GM23338 (cell line): Measurements from ENCODE around the gene MED27. TPM values are rescaled to one million over a fixed set of nuclear protein-coding genes. Genes with fewer than 3 reads are reported as not detected.

Experiments used
- ATAC-seq: fragments of 200-7000 bp; cut with Tn5 transposase; 3 replicates; pipeline ENCODE4 v1.9.1; 2020
- DNase-seq: peaks from one replicate; pipeline ENCODE4 v3.0.0-alpha.2; 2015; ENCODE audit warnings: low spot score
- H2AFZ ChIP-seq: fragments of 200-600 bp; sonication (generic); 2 replicates; pipeline ENCODE4 v1.8.0; 2016; ENCODE audit warnings: antibody characterized with exemption, mild to moderate bottlenecking, moderate library complexity
- H3F3A ChIP-seq: fragments of 200-600 bp; sonication (generic); replicated peaks from 2 replicates; pipeline ENCODE4 v1.8.0; 2017; ENCODE audit warnings: antibody characterized with exemption, mixed run types, low read depth
- H3K27ac ChIP-seq: fragments of 200-600 bp; sonication (generic); 2 replicates; pipeline ENCODE4 v1.6.1; 2016; ENCODE audit warnings: low read depth
- H3K27me3 ChIP-seq: fragments of 200-600 bp; sonication (generic); 2 replicates; pipeline ENCODE4 v1.8.0; 2016; ENCODE audit warnings: mild to moderate bottlenecking, mixed run types, moderate library complexity; ENCODE audit not compliant: insufficient read depth
- H3K36me3 ChIP-seq: fragments of 200-600 bp; sonication (generic); 2 replicates; pipeline ENCODE4 v1.8.0; 2016; ENCODE audit warnings: mild to moderate bottlenecking; ENCODE audit not compliant: insufficient read depth
- H3K4me1 ChIP-seq: fragments of 200-600 bp; sonication (generic); 2 replicates; pipeline ENCODE4 v1.8.0; 2016; ENCODE audit warnings: mild to moderate bottlenecking, moderate library complexity; ENCODE audit not compliant: insufficient read depth
- H3K4me2 ChIP-seq: fragments of 200-600 bp; sonication (generic); 2 replicates; pipeline ENCODE4 v1.7.1; 2017; ENCODE audit warnings: mixed run types
- H3K4me3 ChIP-seq: fragments of 200-600 bp; sonication (generic); 2 replicates; pipeline ENCODE4 v1.6.1; 2016; ENCODE audit warnings: mixed run types
- H3K79me2 ChIP-seq: fragments of 200-600 bp; sonication (generic); replicated peaks from 2 replicates; pipeline ENCODE4 v1.8.0; 2017; ENCODE audit warnings: mild to moderate bottlenecking; ENCODE audit not compliant: insufficient read depth
- H3K9me2 ChIP-seq: fragments of 200-600 bp; sonication (generic); 2 replicates; pipeline ENCODE4 v1.8.0; 2017; ENCODE audit not compliant: insufficient read depth
- H4K20me1 ChIP-seq: fragments of 200-600 bp; sonication (generic); replicated peaks from 2 replicates; pipeline ENCODE4 v1.8.0; 2017; ENCODE audit warnings: mild to moderate bottlenecking; ENCODE audit not compliant: insufficient read depth
- H3K27ac Mint-ChIP-seq: 2 replicates; pipeline ENCODE4 v1.8.0; 2020; ENCODE audit warnings: inconsistent platforms, mild to moderate bottlenecking, moderate library complexity, mixed read lengths
- H3K27me3 Mint-ChIP-seq: 3 replicates; pipeline ENCODE4 v1.8.0; 2022; ENCODE audit warnings: low read depth, mild to moderate bottlenecking, moderate library complexity, mixed read lengths, inconsistent platforms; ENCODE audit not compliant: insufficient read depth, poor library complexity
- H3K36me3 Mint-ChIP-seq: 3 replicates; pipeline ENCODE4 v1.8.0; 2021; ENCODE audit warnings: low read depth, mild to moderate bottlenecking, inconsistent platforms, moderate library complexity, mixed read lengths
- H3K4me1 Mint-ChIP-seq: 3 replicates; pipeline ENCODE4 v1.8.0; 2020; ENCODE audit warnings: mild to moderate bottlenecking, inconsistent platforms, mixed read lengths
- H3K4me3 Mint-ChIP-seq: 3 replicates; pipeline ENCODE4 v1.8.0; 2021; ENCODE audit warnings: moderate library complexity, mild to moderate bottlenecking, inconsistent platforms, mixed read lengths
- H3K9me3 Mint-ChIP-seq: 3 replicates; pipeline ENCODE4 v1.8.0; 2020; ENCODE audit warnings: moderate library complexity, mild to moderate bottlenecking, inconsistent platforms, mixed read lengths
- CREB1 ChIP-seq: fragments of 250-450 bp; sonication (Bioruptor Pico); IDR thresholded peaks from 2 replicates; pipeline ENCODE4 v1.5.0; 2020; ENCODE audit warnings: low read depth, mild to moderate bottlenecking, moderate library complexity
- EZH2 ChIP-seq: fragments of 200-600 bp; sonication (generic); IDR thresholded peaks from one replicate; pipeline ENCODE4 v1.8.0; 2017; ENCODE audit warnings: antibody characterized with exemption, mild to moderate bottlenecking, low read depth; ENCODE audit not compliant: unreplicated experiment
- EZH2phosphoT487 ChIP-seq: fragments of 200-600 bp; sonication (generic); IDR thresholded peaks from one replicate; pipeline ENCODE4 v1.8.1; 2018; ENCODE audit warnings: antibody characterized with exemption; ENCODE audit not compliant: unreplicated experiment
- JUNB ChIP-seq: IDR thresholded peaks from one replicate; pipeline ENCODE4 v1.6.1; 2016; ENCODE audit warnings: antibody characterized with exemption; ENCODE audit not compliant: unreplicated experiment
- NANOG ChIP-seq: IDR thresholded peaks from 2 replicates; pipeline ENCODE4 v1.6.1; 2016; ENCODE audit warnings: antibody characterized with exemption, borderline replicate concordance
- POLR2AphosphoS5 ChIP-seq: IDR thresholded peaks from 2 replicates; pipeline ENCODE4 v1.6.1; 2016; ENCODE audit warnings: antibody characterized with exemption, low read depth
- STAT1 ChIP-seq: IDR thresholded peaks from one replicate; pipeline ENCODE4 v1.6.1; 2016; ENCODE audit warnings: antibody characterized with exemption; ENCODE audit not compliant: unreplicated experiment
- ZNF114 ChIP-seq: fragments of 250-450 bp; sonication (Bioruptor Pico); IDR thresholded peaks from 2 replicates; pipeline ENCODE4 v1.5.0; 2020; ENCODE audit warnings: mild to moderate bottlenecking, moderate library complexity
- ZNF331 ChIP-seq: fragments of 250-450 bp; sonication (Bioruptor Pico); IDR thresholded peaks from 2 replicates; pipeline ENCODE4 v1.5.0; 2020; ENCODE audit warnings: low read depth, mild to moderate bottlenecking, moderate library complexity
- polyA plus RNA-seq: library from polyadenylated mRNA; unstranded; fragments of >200 nt; fragmentation: Nextera tagmentation; extraction: Ambion mirVana; gene quantifications from 2 replicates; pipeline ENCODE4 v1.2.1, GENCODE V29; 2016
- total RNA-seq: library from RNA; depleted of rRNA; stranded (reverse); fragments of >200 nt; shearing (Covaris generic); gene quantifications from 2 replicates; pipeline ENCODE4 v1.2.3, GENCODE V29; 2014
- TF ChIP-seq, protein P1 (sequence below): fragments of 250-450 bp; sonication (Bioruptor Pico); IDR thresholded peaks from 2 replicates; pipeline ENCODE4 v1.5.0; 2020; ENCODE audit warnings: mild to moderate bottlenecking, moderate library complexity
- TF ChIP-seq, protein P2 (sequence below): IDR thresholded peaks from one replicate; pipeline ENCODE4 v1.6.1; 2018; ENCODE audit warnings: antibody characterized with exemption; ENCODE audit not compliant: unreplicated experiment
- TF ChIP-seq, protein P3 (sequence below): IDR thresholded peaks from 2 replicates; pipeline ENCODE4 v1.6.1; 2016; ENCODE audit warnings: antibody characterized with exemption
- TF ChIP-seq, protein P4 (sequence below), 2 experiments: fragments of 200-600 bp in 1 of 2; sonication (generic) in 1 of 2; conservative IDR thresholded peaks; 2 replicates each; pipeline versions ENCODE4 v1.5.1 to v1.6.1; 2016 to 2017; ENCODE audit warnings: antibody characterized with exemption in 2 of 2, low read depth in 2 of 2, mild to moderate bottlenecking in 2 of 2, moderate library complexity in 1 of 2

The MED27 gene
- total and polyA plus RNA-seq, 2 experiments from 2014 or later = 30.6 to 35.0 TPM

DNA sequence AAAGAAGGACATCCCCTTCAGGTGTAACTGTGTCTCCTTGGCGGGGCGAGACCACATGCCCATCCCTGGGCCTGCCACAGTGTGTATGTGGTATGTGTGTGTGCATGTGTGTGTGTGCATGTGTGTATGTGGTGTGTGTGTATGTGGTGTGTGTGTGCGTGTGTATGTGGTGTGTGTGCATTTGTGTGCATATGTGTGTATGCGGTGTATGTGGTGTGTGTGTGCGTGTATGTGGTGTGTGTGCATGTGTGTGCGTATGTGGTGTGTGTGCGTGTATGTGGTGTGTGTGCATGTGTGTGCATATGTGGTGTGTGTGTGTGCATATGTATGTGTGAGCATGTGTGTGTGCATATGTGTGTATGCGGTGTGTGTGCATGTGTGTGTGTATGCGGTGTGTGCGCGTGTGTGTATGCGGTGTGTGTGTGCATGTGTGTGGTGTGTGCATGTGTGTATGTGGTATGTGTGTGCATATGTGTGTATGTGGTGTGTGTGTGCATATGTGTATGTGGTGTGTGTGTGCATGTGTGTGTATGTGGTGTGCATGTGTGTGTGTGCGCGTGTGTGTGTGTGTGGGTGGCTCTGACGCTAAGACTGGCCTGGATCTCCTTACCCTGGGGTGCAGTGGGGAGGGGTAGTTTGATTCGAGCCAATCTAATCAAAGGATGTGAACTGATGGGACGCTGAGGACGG is 231.9 kb downstream of the MED27 start:
- H3K4me2 ChIP-seq = no peak overlapping the region
- no peaks in the 10 kb centered on the region for H3K4me1 ChIP-seq
- TF ChIP-seq NANOG (no peak), EZH2phosphoT487 (no peak), CREB1 (no peak), POLR2AphosphoS5 (no peak), EZH2 (no peak), ZNF114 (CRISPR knock-in tag) (no peak), STAT1 (no peak), ZNF331 (no peak), JUNB (no peak)
- TF ChIP-seq, protein P1, sequence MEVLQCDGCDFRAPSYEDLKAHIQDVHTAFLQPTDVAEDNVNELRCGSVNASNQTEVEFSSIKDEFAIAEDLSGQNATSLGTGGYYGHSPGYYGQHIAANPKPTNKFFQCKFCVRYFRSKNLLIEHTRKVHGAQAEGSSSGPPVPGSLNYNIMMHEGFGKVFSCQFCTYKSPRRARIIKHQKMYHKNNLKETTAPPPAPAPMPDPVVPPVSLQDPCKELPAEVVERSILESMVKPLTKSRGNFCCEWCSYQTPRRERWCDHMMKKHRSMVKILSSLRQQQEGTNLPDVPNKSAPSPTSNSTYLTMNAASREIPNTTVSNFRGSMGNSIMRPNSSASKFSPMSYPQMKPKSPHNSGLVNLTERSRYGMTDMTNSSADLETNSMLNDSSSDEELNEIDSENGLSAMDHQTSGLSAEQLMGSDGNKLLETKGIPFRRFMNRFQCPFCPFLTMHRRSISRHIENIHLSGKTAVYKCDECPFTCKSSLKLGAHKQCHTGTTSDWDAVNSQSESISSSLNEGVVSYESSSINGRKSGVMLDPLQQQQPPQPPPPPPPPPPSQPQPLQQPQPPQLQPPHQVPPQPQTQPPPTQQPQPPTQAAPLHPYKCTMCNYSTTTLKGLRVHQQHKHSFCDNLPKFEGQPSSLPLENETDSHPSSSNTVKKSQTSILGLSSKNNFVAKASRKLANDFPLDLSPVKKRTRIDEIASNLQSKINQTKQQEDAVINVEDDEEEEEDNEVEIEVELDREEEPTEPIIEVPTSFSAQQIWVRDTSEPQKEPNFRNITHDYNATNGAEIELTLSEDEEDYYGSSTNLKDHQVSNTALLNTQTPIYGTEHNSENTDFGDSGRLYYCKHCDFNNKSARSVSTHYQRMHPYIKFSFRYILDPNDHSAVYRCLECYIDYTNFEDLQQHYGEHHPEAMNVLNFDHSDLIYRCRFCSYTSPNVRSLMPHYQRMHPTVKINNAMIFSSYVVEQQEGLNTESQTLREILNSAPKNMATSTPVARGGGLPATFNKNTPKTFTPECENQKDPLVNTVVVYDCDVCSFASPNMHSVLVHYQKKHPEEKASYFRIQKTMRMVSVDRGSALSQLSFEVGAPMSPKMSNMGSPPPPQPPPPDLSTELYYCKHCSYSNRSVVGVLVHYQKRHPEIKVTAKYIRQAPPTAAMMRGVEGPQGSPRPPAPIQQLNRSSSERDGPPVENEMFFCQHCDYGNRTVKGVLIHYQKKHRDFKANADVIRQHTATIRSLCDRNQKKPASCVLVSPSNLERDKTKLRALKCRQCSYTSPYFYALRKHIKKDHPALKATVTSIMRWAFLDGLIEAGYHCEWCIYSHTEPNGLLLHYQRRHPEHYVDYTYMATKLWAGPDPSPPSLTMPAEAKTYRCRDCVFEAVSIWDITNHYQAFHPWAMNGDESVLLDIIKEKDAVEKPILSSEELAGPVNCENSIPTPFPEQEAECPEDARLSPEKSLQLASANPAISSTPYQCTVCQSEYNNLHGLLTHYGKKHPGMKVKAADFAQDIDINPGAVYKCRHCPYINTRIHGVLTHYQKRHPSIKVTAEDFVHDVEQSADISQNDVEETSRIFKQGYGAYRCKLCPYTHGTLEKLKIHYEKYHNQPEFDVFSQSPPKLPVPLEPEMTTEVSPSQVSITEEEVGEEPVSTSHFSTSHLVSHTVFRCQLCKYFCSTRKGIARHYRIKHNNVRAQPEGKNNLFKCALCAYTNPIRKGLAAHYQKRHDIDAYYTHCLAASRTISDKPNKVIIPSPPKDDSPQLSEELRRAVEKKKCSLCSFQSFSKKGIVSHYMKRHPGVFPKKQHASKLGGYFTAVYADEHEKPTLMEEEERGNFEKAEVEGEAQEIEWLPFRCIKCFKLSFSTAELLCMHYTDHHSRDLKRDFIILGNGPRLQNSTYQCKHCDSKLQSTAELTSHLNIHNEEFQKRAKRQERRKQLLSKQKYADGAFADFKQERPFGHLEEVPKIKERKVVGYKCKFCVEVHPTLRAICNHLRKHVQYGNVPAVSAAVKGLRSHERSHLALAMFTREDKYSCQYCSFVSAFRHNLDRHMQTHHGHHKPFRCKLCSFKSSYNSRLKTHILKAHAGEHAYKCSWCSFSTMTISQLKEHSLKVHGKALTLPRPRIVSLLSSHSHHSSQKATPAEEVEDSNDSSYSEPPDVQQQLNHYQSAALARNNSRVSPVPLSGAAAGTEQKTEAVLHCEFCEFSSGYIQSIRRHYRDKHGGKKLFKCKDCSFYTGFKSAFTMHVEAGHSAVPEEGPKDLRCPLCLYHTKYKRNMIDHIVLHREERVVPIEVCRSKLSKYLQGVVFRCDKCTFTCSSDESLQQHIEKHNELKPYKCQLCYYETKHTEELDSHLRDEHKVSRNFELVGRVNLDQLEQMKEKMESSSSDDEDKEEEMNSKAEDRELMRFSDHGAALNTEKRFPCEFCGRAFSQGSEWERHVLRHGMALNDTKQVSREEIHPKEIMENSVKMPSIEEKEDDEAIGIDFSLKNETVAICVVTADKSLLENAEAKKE (CRISPR knock-in tag) = no peak
- TF ChIP-seq, protein P2, sequence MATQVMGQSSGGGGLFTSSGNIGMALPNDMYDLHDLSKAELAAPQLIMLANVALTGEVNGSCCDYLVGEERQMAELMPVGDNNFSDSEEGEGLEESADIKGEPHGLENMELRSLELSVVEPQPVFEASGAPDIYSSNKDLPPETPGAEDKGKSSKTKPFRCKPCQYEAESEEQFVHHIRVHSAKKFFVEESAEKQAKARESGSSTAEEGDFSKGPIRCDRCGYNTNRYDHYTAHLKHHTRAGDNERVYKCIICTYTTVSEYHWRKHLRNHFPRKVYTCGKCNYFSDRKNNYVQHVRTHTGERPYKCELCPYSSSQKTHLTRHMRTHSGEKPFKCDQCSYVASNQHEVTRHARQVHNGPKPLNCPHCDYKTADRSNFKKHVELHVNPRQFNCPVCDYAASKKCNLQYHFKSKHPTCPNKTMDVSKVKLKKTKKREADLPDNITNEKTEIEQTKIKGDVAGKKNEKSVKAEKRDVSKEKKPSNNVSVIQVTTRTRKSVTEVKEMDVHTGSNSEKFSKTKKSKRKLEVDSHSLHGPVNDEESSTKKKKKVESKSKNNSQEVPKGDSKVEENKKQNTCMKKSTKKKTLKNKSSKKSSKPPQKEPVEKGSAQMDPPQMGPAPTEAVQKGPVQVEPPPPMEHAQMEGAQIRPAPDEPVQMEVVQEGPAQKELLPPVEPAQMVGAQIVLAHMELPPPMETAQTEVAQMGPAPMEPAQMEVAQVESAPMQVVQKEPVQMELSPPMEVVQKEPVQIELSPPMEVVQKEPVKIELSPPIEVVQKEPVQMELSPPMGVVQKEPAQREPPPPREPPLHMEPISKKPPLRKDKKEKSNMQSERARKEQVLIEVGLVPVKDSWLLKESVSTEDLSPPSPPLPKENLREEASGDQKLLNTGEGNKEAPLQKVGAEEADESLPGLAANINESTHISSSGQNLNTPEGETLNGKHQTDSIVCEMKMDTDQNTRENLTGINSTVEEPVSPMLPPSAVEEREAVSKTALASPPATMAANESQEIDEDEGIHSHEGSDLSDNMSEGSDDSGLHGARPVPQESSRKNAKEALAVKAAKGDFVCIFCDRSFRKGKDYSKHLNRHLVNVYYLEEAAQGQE = no peak
- TF ChIP-seq, protein P3, sequence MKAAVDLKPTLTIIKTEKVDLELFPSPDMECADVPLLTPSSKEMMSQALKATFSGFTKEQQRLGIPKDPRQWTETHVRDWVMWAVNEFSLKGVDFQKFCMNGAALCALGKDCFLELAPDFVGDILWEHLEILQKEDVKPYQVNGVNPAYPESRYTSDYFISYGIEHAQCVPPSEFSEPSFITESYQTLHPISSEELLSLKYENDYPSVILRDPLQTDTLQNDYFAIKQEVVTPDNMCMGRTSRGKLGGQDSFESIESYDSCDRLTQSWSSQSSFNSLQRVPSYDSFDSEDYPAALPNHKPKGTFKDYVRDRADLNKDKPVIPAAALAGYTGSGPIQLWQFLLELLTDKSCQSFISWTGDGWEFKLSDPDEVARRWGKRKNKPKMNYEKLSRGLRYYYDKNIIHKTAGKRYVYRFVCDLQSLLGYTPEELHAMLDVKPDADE = no peak
- TF ChIP-seq, protein P4, sequence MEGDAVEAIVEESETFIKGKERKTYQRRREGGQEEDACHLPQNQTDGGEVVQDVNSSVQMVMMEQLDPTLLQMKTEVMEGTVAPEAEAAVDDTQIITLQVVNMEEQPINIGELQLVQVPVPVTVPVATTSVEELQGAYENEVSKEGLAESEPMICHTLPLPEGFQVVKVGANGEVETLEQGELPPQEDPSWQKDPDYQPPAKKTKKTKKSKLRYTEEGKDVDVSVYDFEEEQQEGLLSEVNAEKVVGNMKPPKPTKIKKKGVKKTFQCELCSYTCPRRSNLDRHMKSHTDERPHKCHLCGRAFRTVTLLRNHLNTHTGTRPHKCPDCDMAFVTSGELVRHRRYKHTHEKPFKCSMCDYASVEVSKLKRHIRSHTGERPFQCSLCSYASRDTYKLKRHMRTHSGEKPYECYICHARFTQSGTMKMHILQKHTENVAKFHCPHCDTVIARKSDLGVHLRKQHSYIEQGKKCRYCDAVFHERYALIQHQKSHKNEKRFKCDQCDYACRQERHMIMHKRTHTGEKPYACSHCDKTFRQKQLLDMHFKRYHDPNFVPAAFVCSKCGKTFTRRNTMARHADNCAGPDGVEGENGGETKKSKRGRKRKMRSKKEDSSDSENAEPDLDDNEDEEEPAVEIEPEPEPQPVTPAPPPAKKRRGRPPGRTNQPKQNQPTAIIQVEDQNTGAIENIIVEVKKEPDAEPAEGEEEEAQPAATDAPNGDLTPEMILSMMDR (conservative IDR thresholded peaks at IDR 0.05; ENCODE audit: low read depth in 2 of 2) = no peak
- no peak overlapping the region for H3K27ac Mint-ChIP-seq
- no peaks in the 10 kb centered on the region; the same call in 2 of the 3 replicates for H3K36me3 Mint-ChIP-seq
- H3K4me3 Mint-ChIP-seq = no peak overlapping the region
- no peak overlapping the region for H2AFZ ChIP-seq
- H3K27ac ChIP-seq = no peak overlapping the region
- no peaks in the 10 kb centered on the region for H4K20me1 ChIP-seq
- no peaks in the 10 kb centered on the region for H3K9me2 ChIP-seq
- H3K79me2 ChIP-seq = no peaks in the 10 kb centered on the region
- no peaks in the 10 kb centered on the region for H3K36me3 ChIP-seq
- H3K4me1 Mint-ChIP-seq = peaks cover 11% of the 10 kb centered on the region
- H3K27me3 ChIP-seq = no peaks in the 10 kb centered on the region
- peaks cover 10% of the 10 kb centered on the region for H3K27me3 Mint-ChIP-seq
- H3F3A ChIP-seq = no peaks in the 10 kb centered on the region
- no peak for ATAC-seq
- H3K9me3 Mint-ChIP-seq = no peaks in the 10 kb centered on the region; the same call in 1 of the 3 replicates
- no peak for DNase-seq
- no peak overlapping the region for H3K4me3 ChIP-seq
